Gastrocnemius medialis (tissue), 4 donors: ENCODE data around the gene AHCYL1. TPM values are rescaled to one million over a fixed set of nuclear protein-coding genes. Genes with fewer than 3 reads are reported as not detected.
A peak's percentile ranks its signal among the peaks of the same experiment; 100 is the strongest.

Experiments used
- ATAC-seq, 2 donors: fragments of 150-250 bp; one replicate each; pipeline ENCODE4 v1.9.1; 2016
- DNase-seq, 2 donors: peaks; one replicate each; pipeline ENCODE4 v3.0.0-alpha.2; 2019
- H3K27ac ChIP-seq, 4 donors: fragments of 200-600 bp; sonication (generic); 1 replicate in 1 of 4; 2 replicates in 3 of 4; pipeline ENCODE4 v1.5.1; 2016 to 2018; ENCODE audit warnings: mild to moderate bottlenecking in 2 of 4, moderate library complexity in 1 of 4
- H3K27me3 ChIP-seq, 3 donors: fragments of 200-600 bp; sonication (generic) in 2 of 3; 1 replicate in 1 of 3; 2 replicates in 2 of 3; pipeline versions ENCODE4 v1.5.1 to v1.6.0; 2016 to 2019; ENCODE audit warnings: mild to moderate bottlenecking in 1 of 3, moderate library complexity in 1 of 3
- H3K36me3 ChIP-seq, 2 donors: fragments of 200-600 bp; sonication (generic) in 1 of 2; one replicate each; pipeline ENCODE4 v1.5.1; 2017 to 2018
- H3K4me1 ChIP-seq, 2 donors: fragments of 200-600 bp; sonication (generic) in 1 of 2; one replicate each; pipeline ENCODE4 v1.5.1; 2016 to 2017; ENCODE audit warnings: mild to moderate bottlenecking in 2 of 2
- H3K4me3 ChIP-seq, 4 donors: fragments of 200-600 bp; sonication (generic) in 3 of 4; 1 replicate in 1 of 4; 2 replicates in 3 of 4; pipeline ENCODE4 v1.5.1; 2016 to 2019; ENCODE audit warnings: mild to moderate bottlenecking in 2 of 4
- H3K9me3 ChIP-seq, 3 donors: fragments of 200-600 bp; sonication (generic) in 2 of 3; 1 replicate in 1 of 3; 2 replicates in 2 of 3; pipeline ENCODE4 v1.5.1; 2016 to 2019
- CTCF ChIP-seq, 5 experiments: fragments of 450-650 bp in 3 of 5; fragments of 200-600 bp in 2 of 5; sonication (generic) in 2 of 5; IDR thresholded peaks in 4 of 5; conservative IDR thresholded peaks in 1 of 5; 1 replicate in 4 of 5; 2 replicates in 1 of 5; pipeline ENCODE4 v1.5.1; 2016 to 2019; ENCODE audit warnings: antibody characterized with exemption in 5 of 5, mild to moderate bottlenecking in 3 of 5, moderate library complexity in 3 of 5
- POLR2A ChIP-seq, 2 donors: fragments of 450-650 bp; IDR thresholded peaks; one replicate each; pipeline ENCODE4 v1.6.1; 2017; ENCODE audit warnings: antibody characterized with exemption in 2 of 2, mild to moderate bottlenecking in 2 of 2, moderate library complexity in 2 of 2
- in situ Hi-C, 4 donors: fragments of 200-750 bp; cut with MboI; loops; one replicate each; pipeline versions ENCODE4 v1.15.0 to v1.8.0; 2017; ENCODE audit warnings: low sequenced_read_pairs in 4 of 4
- intact Hi-C: fragments of 100-400 bp; cut with DNase I; formaldehyde crosslinking; loops from one replicate; pipeline ENCODE4 v1.15.1; 2023; ENCODE audit warnings: low total_unique reads
- total RNA-seq, 4 donors: library from RNA; depleted of rRNA; stranded (reverse); fragments of >200 nt; gene quantifications; one replicate each; pipeline versions ENCODE4 v1.1.0 to v1.2.3, GENCODE V29; 2016

Gene AHCYL1
- 100 to 1,000 TPM in 1 of 4 donors, 10 to 100 TPM in 3; 42.3 to 109 (median 69.6) TPM for total RNA-seq

- Histone ChIP-seq H3K4me3 (peak within 1 kb of the TSS; percentile 74 to 95 (median 82)), H3K4me1 (peaks cover 54 to 58% of the 10 kb centered on the region in 2 donors), H3K36me3 (no peaks in the 10 kb centered on the region), H3K27me3 (no peaks in the 10 kb centered on the region), H3K9me3 (no peaks in the 10 kb centered on the region), H3K27ac (peak within 1 kb of the TSS; percentile 92 to 99 (median 96))
- DNase-seq, result peak; percentile 99 to 100
- peak; percentile 94 to 95 for ATAC-seq
- intact Hi-C loops (loop anchor here (1.0 to 5.0 kb wide), 7 partner anchors 62 to 436 kb away; partner anchors contain the start of genes CSF1 and GNAI3), in situ Hi-C loops (loop anchor here (5.0 to 10.0 kb wide), 10 partner anchors 67 to 442 kb away; partner anchors contain the start of genes GNAI3 (in 3 of the 4) and GSTM2 (in 1 of the 4))
- TF ChIP-seq CTCF (IDR thresholded peaks at IDR 0.05 in 4 of 5, conservative IDR thresholded peaks at IDR 0.05 in 1 of 5) (peak; percentile 98 to 99 (median 98)), POLR2A (IDR thresholded peaks at IDR 0.05) (peak; percentile 100)
Observed at GRCh38 chr1:109984456-109985246, at the start of gene AHCYL1. Gene AHCYL1, plus strand, starts transcription at chr1:109984765. Its CDS starts 288 bp downstream, at chr1:109985053.

- peaks cover 10 to 11% of the 10 kb centered on the region in 2 donors for H3K4me1 ChIP-seq
- H3K4me3 ChIP-seq, result no peak overlapping the region
- in situ Hi-C loops (no loop called here), intact Hi-C loops (no loop called here)
- H3K27me3 ChIP-seq, result no peaks in the 10 kb centered on the region
- H3K27ac ChIP-seq, result no peak overlapping the region
- ATAC-seq (no peak), DNase-seq (no peak)
- H3K9me3 ChIP-seq, result no peaks in the 10 kb centered on the region
- TF ChIP-seq POLR2A (IDR thresholded peaks at IDR 0.05) (no peak), CTCF (IDR thresholded peaks at IDR 0.05 in 4 of 5, conservative IDR thresholded peaks at IDR 0.05 in 1 of 5) (no peak)
- no peaks in the 10 kb centered on the region for H3K36me3 ChIP-seq
Observed at GRCh38 chr1:109935451-109935900, 49.1 kb upstream of the AHCYL1 start.

GRCh38 chr1:109937738-109938137, 46.8 kb upstream of the AHCYL1 start:
- Histone ChIP-seq H3K4me3 (no peak overlapping the region), H3K9me3 (no peaks in the 10 kb centered on the region), H3K27me3 (no peaks in the 10 kb centered on the region), H3K36me3 (no peaks in the 10 kb centered on the region), H3K4me1 (no peaks in the 10 kb centered on the region), H3K27ac (no peak overlapping the region)
- intact Hi-C loops (no loop called here), in situ Hi-C loops (no loop called here)
- no peak for ATAC-seq
- TF ChIP-seq POLR2A (IDR thresholded peaks at IDR 0.05) (no peak), CTCF (IDR thresholded peaks at IDR 0.05 in 4 of 5, conservative IDR thresholded peaks at IDR 0.05 in 1 of 5) (no peak)
- no peak for DNase-seq

GRCh38 chr1:109938556-109938955, 46.0 kb upstream of the AHCYL1 start:
- Histone ChIP-seq H3K27me3 (no peaks in the 10 kb centered on the region), H3K9me3 (no peaks in the 10 kb centered on the region), H3K27ac (no peak overlapping the region), H3K4me1 (no peaks in the 10 kb centered on the region), H3K4me3 (no peak overlapping the region), H3K36me3 (no peaks in the 10 kb centered on the region)
- no peak for DNase-seq
- no peak for ATAC-seq
- TF ChIP-seq CTCF (IDR thresholded peaks at IDR 0.05 in 4 of 5, conservative IDR thresholded peaks at IDR 0.05 in 1 of 5), result no peak
- no peak for TF ChIP-seq POLR2A (IDR thresholded peaks at IDR 0.05)
- in situ Hi-C loops, result no loop called here
- intact Hi-C loops, result no loop called here
